Spleen (tissue), 7 donors: ENCODE results near the gene CRHR2.

Experiments
- POLR2A ChIP-seq, 3 donors: fragments of 450-650 bp; IDR thresholded peaks; one replicate each; pipeline ENCODE4 v1.5.1; 2017; ENCODE audit warnings: antibody characterized with exemption in 3 of 3, mild to moderate bottlenecking in 1 of 3
- TF ChIP-seq, protein P1 (sequence below), 11 experiments: fragments of 200-600 bp in 7 of 11; fragments of 450-650 bp in 4 of 11; sonication (generic) in 4 of 11; IDR thresholded peaks in 8 of 11; conservative IDR thresholded peaks in 3 of 11; 1 replicate in 7 of 11; 2 replicates in 4 of 11; pipeline versions ENCODE4 v1.4.0 to v1.8.0; 2016 to 2021; ENCODE audit warnings: antibody characterized with exemption in 11 of 11, inconsistent platforms in 4 of 11, mild to moderate bottlenecking in 1 of 11
- donor health status: DM: no; HTN: no; CAD: no; lungs with moderate emphysema.
- donor health status: DM: no; HTN: no; CAD: no.
- donor health status: DM: no; HTN: no; CAD: no.

DNA sequence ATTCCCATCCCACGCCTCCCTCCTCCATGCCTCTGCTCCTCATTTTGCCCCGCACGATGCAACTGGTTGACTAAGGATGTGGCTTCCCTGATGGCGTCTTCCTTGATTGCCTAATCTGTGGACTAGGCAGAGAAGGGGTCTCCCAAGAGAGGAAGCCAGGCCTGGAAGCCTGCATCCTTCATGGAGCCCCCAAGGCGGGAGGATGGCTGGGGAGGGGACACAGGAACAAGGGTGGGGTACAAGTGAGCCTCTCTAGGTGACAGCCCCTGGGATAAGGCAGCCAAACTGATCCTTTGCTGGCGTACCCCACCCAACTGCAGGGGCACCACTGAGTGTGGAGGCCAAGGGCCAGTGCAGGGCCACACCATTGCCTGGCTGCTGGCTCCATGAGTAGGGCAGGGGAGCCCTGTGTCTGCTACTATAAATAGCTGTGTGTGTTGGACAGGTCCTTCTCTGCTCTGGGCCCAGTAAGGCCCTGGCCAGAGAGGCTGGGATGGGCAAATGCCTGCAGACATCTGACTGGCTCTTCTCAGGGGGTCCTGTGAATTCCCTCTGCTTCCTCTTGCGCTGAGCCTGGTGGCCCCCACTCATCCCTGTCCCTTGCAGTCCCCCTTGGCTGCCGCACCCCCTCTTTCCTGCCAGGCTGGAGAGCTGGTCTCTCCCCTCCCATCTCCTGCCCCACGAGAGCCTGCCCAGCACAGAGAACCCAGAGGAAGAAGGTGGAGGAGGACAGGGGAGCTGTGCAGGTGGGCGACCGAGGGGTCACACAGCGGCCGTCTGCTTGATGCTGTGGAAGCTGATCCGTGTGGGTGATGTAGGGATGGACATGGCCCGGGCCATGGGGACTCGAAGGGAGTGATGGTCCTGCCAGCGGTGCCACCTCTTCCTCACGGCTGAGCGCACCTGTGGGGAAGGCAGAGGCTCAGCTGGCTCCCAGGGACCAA, 29.3 kb downstream of the CRHR2 start:
- TF ChIP-seq, protein P1, sequence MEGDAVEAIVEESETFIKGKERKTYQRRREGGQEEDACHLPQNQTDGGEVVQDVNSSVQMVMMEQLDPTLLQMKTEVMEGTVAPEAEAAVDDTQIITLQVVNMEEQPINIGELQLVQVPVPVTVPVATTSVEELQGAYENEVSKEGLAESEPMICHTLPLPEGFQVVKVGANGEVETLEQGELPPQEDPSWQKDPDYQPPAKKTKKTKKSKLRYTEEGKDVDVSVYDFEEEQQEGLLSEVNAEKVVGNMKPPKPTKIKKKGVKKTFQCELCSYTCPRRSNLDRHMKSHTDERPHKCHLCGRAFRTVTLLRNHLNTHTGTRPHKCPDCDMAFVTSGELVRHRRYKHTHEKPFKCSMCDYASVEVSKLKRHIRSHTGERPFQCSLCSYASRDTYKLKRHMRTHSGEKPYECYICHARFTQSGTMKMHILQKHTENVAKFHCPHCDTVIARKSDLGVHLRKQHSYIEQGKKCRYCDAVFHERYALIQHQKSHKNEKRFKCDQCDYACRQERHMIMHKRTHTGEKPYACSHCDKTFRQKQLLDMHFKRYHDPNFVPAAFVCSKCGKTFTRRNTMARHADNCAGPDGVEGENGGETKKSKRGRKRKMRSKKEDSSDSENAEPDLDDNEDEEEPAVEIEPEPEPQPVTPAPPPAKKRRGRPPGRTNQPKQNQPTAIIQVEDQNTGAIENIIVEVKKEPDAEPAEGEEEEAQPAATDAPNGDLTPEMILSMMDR (IDR thresholded peaks at IDR 0.05 in 8 of 11, conservative IDR thresholded peaks at IDR 0.05 in 3 of 11): no peak
- no peak for TF ChIP-seq POLR2A (IDR thresholded peaks at IDR 0.05)
